ENCODE data around the gene ACOT7. TPM values are rescaled to one million over a fixed set of nuclear protein-coding genes. Genes with fewer than 3 reads are reported as not detected.
"Not testable (repeated sequence)": the region's sequence is repeated elsewhere in the genome, so short reads cannot be mapped to it uniquely, and the experiment has no call there.

ACOT7 gene
- polyA plus RNA-seq, 1 experiment, result 157 TPM

GRCh38 chr1:6437012-6437700 lies 43.6 kb upstream of the ACOT7 start:
- peak; percentile 16; the same call in 1 of the 2 replicates for TF ChIP-seq CTCF (IDR thresholded peaks at IDR 0.05; ENCODE audit: insufficient read depth, low read depth, low read length)
- H3K27me3 ChIP-seq (ENCODE audit: control insufficient read depth, insufficient read depth, low read length), result peaks cover 16% of the 10 kb centered on the region
- H3K4me3 ChIP-seq (ENCODE audit: low read depth, low read length); POLR2A ChIA-PET; H3K36me3 ChIP-seq (ENCODE audit: control insufficient read depth, insufficient read depth, low read length); DNase-seq (ENCODE audit: low read depth): not testable (repeated sequence)
- CTCF ChIA-PET, result interaction anchor here (0.6 to 7.7 kb wide), 30 partner anchors 8 to 781 kb away, joined by 3 to 66 read pairs (median 5); partner anchors contain the start of genes ESPN, HES2 and RNF207

DNA sequence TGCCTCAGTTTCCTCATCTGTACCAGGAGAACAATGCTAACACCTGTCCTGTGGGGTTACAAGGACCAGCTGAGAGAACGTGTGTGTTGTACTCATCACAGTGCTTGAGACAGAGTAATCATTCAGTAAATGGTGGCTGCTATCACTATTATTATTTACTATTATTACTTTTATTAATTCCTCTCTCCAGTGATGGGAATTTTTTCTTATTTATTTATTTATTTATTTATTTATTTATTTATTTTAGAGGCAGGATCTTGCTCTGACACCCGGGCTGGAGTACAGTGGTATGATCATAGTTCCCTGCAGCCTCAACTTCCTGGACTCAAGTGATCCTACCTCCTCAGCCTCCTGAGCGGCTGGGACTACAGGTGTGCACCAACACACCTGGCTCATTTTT lies 42.7 kb upstream of the ACOT7 start:
- POLR2A ChIA-PET; DNase-seq (ENCODE audit: low read depth): not testable (repeated sequence)
- CTCF ChIA-PET, result interaction anchor here (0.7 to 7.7 kb wide), 6 partner anchors 15 to 230 kb away, joined by 3 to 66 read pairs (median 28); partner anchors contain the start of genes HES2 and RNF207

DNA sequence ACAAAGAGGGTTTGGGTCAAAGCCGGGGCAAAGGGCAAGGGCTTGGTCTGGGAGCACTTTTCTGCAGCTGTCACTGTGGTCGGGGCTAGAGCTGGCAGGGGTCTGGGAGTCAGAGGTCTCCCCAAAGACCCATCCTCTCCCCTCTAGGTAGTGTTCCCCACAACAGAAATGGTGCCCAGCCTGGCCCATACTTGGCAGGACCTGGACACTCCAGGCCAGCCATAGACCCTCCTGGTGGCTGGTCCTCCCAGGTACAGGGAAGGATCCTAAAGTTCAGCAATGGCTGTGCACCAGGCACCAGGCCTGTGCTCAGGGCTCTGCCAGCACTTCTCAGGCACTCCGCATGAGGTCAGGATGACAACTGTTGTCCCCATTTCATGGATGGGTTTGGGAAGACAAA lies 42.0 kb upstream of the ACOT7 start:
- TF ChIP-seq CTCF (IDR thresholded peaks at IDR 0.05; ENCODE audit: insufficient read depth, low read depth, low read length), result no peak
- ChIA-PET CTCF (interaction anchor here (1.3 to 5.6 kb wide), 2 partner anchors 14 to 74 kb away, joined by 3 to 66 read pairs; no protein-coding TSS in a partner anchor), POLR2A (no interaction called here)
- Histone ChIP-seq H3K4me3 (ENCODE audit: low read depth, low read length) (no peak overlapping the region), H3K36me3 (ENCODE audit: control insufficient read depth, insufficient read depth, low read length) (no peaks in the 10 kb centered on the region), H3K27me3 (ENCODE audit: control insufficient read depth, insufficient read depth, low read length) (peaks cover 11% of the 10 kb centered on the region)
- no peak for DNase-seq (ENCODE audit: low read depth)

More for the DNA sequence above, 42.7 kb upstream of the ACOT7 start:
- H3K27me3 ChIP-seq (ENCODE audit: control insufficient read depth, insufficient read depth, low read length), result peaks cover 10% of the 10 kb centered on the region
- H3K4me3 ChIP-seq (ENCODE audit: low read depth, low read length); H3K36me3 ChIP-seq (ENCODE audit: control insufficient read depth, insufficient read depth, low read length): not testable (repeated sequence)

GRCh38 chr1:6435129-6435528 lies 41.6 kb upstream of the ACOT7 start:
- DNase-seq (ENCODE audit: low read depth), result no peak
- H3K36me3 ChIP-seq (ENCODE audit: control insufficient read depth, insufficient read depth, low read length), result no peaks in the 10 kb centered on the region
- ChIA-PET CTCF (interaction anchor here (1.3 to 1.4 kb wide), 2 partner anchors 13 to 46 kb away, joined by 3 to 4 read pairs; no protein-coding TSS in a partner anchor), POLR2A (no interaction called here)
- TF ChIP-seq CTCF (IDR thresholded peaks at IDR 0.05; ENCODE audit: insufficient read depth, low read depth, low read length), result no peak
- no peak overlapping the region for H3K4me3 ChIP-seq (ENCODE audit: low read depth, low read length)
- H3K27me3 ChIP-seq (ENCODE audit: control insufficient read depth, insufficient read depth, low read length), result peaks cover 11% of the 10 kb centered on the region

GRCh38 chr1:6434186-6434585 lies 40.6 kb upstream of the ACOT7 start:
- DNase-seq (ENCODE audit: low read depth), result no peak
- peaks cover 16% of the 10 kb centered on the region for H3K27me3 ChIP-seq (ENCODE audit: control insufficient read depth, insufficient read depth, low read length)
- no peak for TF ChIP-seq CTCF (IDR thresholded peaks at IDR 0.05; ENCODE audit: insufficient read depth, low read depth, low read length)
- H3K4me3 ChIP-seq (ENCODE audit: low read depth, low read length), result no peak overlapping the region
- POLR2A ChIA-PET, result no interaction called here
- H3K36me3 ChIP-seq (ENCODE audit: control insufficient read depth, insufficient read depth, low read length), result no peaks in the 10 kb centered on the region
- CTCF ChIA-PET, result interaction anchor here (1.2 to 1.4 kb wide), 2 partner anchors 23 to 46 kb away, joined by 3 to 4 read pairs; no protein-coding TSS in a partner anchor

- H3K27me3 ChIP-seq (ENCODE audit: control insufficient read depth, insufficient read depth, low read length), result peaks cover 13% of the 10 kb centered on the region
- CTCF ChIA-PET, result interaction anchor here (0.8 to 2.0 kb wide), 3 partner anchors 8 to 185 kb away, joined by 4 to 10 read pairs (median 5); no protein-coding TSS in a partner anchor
- DNase-seq (ENCODE audit: low read depth); H3K36me3 ChIP-seq (ENCODE audit: control insufficient read depth, insufficient read depth, low read length); POLR2A ChIA-PET; H3K4me3 ChIP-seq (ENCODE audit: low read depth, low read length): not testable (repeated sequence)
Measured at GRCh38 chr1:6431645-6432579, 38.3 kb upstream of the ACOT7 start.

DNA sequence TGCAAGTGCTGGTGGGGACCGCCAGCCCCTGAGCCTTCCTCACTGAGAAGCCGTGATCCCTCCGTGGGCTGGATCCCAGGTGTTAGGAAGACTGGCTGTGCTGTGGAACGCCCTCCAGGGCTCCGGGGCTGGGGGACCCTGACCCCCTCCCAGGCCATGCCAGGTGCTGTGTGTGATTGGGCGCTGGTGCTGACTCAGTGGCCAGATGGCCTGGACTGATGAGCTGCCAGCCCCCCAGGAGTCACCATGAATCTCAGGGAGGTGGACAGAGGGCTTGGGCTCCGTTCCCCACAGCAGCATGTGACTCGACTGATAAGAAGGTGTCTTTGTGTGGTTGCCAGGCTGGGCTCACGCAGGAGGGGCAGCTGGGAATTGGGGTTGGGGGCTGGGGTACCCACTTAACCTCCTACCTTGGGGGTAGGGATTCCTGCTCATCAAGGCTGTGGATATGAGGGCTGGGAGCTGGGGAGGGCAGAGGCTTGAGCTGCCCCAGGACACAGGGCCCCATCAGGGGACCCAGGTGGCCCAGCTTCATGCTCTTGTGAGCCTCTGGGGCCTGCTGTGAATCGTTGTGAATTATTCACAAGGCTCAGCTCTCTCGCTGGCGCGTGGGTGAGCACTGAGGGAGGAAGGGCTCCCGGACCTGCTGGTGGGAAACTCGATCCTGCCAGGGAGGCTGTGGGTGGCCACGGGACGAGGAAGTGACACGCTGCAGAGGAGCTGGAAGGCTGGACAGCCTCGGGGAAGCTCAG lies 36.3 kb upstream of the ACOT7 start:
- POLR2A ChIA-PET; H3K36me3 ChIP-seq (ENCODE audit: control insufficient read depth, insufficient read depth, low read length); H3K4me3 ChIP-seq (ENCODE audit: low read depth, low read length); DNase-seq (ENCODE audit: low read depth): not testable (repeated sequence)
- peaks cover 27% of the 10 kb centered on the region for H3K27me3 ChIP-seq (ENCODE audit: control insufficient read depth, insufficient read depth, low read length)
- CTCF ChIA-PET, result interaction anchor here (0.9 to 3.0 kb wide), 6 partner anchors 8 to 185 kb away, joined by 3 to 15 read pairs (median 5); no protein-coding TSS in a partner anchor

Data from BJ (cell line).